ENCODE measurements around the gene IGFBP6. TPM values are rescaled to one million over a fixed set of nuclear protein-coding genes. Genes with fewer than 3 reads are reported as not detected.

IGFBP6 gene
- total and polyA plus RNA-seq, 3 experiments from 2014 or later: 1.5 to 8.9 (median 1.6) TPM

DNA sequence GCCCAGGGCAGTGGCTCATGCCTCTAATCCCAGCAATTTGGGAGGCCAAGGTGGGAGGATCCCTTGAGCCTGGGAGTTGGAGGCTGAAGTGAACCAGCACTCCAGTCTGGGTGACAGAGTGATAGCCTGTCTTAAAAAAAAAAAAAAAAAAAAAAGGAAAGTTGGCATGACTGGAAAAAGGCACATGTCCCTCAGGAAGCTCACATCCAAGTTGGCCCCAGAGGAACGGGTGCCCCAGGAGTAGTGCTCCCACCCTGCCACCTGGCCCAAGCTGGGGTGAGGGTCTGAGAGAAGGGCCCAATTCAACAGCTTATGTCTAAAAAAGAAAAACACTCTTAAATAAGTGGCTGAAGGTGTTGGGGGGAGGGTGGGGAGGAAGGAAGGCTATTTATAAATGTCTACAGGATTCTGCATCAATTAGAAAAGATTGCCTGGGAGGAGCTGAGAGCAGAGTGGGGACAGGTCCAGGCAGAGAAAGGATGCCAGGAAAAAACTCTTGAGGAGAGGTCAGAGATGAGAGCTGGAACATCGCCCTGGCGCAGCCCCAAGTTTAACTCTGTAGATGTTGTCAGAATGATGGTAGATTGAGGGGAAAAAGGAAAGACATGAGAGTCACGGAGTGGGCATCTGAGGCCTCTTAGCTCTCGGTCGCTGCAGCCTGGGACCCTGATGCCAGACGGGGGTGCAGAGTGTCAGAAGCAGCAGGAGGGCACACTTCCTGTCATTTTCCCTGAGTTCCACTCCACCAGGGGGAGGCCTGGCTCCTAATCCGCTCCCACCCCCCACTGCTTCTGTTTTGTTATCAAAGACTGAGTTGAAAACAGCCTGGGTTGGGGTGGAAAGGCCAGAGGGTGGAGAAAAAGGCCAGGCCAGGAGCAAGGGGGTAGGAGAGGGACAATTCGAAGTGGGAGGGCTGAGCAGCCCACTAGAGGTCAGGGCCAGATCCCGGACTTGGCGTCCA lies 25.6 kb upstream of the IGFBP6 start:
- Mint-ChIP-seq H3K9me3 (no peaks in the 10 kb centered on the region), H3K36me3 (peaks cover 6 to 97% (median 11%) of the 10 kb centered on the region in 3 donors), H3K4me1 (peaks cover 24 to 54% (median 46%) of the 10 kb centered on the region in 3 donors), H3K4me3 (no peak overlapping the region), H3K27me3 (no peaks in the 10 kb centered on the region), H3K27ac (peak overlapping the region in 4 of 8 donors; percentile 17 to 87 (median 29))
- peak in 1 of 5 donors; percentile 10 for DNase-seq
- no peak overlapping the region for H3K4me3 ChIP-seq (ENCODE audit: low read length)
- CTCF ChIA-PET: interaction anchor here (0.9 to 1.6 kb wide), 3 partner anchors 24 to 249 kb away, joined by 3 read pairs; no protein-coding TSS in a partner anchor
- H3K27ac ChIP-seq (ENCODE audit: low read depth, low read length): no peak overlapping the region
- no peaks in the 10 kb centered on the region for H3K4me1 ChIP-seq (ENCODE audit: insufficient read depth, low read length)
- no peaks in the 10 kb centered on the region for H3K27me3 ChIP-seq (ENCODE audit: insufficient read depth, low read length, poor library complexity, severe bottlenecking)
- POLR2A ChIA-PET: interaction anchor here (0.6 kb wide), 2 partner anchors 14 to 343 kb away, joined by 3 read pairs; no protein-coding TSS in a partner anchor
- H3K36me3 ChIP-seq (ENCODE audit: insufficient read depth, low read length): peaks cover 27% of the 10 kb centered on the region
- no peaks in the 10 kb centered on the region for H3K9me3 ChIP-seq (ENCODE audit: low read length)

DNA sequence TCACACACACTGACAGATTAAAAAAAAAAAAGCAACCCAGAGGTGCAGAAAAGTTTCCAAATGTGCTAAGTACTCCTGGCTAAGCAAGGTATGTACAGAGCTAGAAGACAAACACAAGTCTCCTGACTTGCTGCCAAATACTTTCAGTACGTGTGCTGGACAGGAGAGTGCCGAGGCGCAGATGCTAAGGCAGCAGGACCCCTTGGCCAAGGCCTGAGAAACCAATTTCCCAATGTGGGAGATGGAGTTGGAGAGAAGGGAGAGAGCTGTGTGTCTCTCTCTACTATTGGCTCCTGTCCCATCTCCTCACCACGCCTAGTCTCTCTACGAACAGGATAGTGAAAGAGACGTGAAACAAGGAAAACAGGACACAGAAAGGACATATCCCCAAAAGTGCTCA lies 23.6 kb upstream of the IGFBP6 start:
- peaks cover 40 to 71% (median 63%) of the 10 kb centered on the region in 3 donors for H3K4me1 Mint-ChIP-seq
- Histone ChIP-seq H3K4me1 (ENCODE audit: insufficient read depth, low read length) (peaks cover 17% of the 10 kb centered on the region), H3K4me3 (ENCODE audit: low read length) (no peak overlapping the region), H3K27me3 (ENCODE audit: insufficient read depth, low read length, poor library complexity, severe bottlenecking) (no peaks in the 10 kb centered on the region), H3K9me3 (ENCODE audit: low read length) (no peaks in the 10 kb centered on the region), H3K27ac (ENCODE audit: low read depth, low read length) (no peak overlapping the region), H3K36me3 (ENCODE audit: insufficient read depth, low read length) (peaks cover 27% of the 10 kb centered on the region)
- H3K27ac Mint-ChIP-seq: peak overlapping the region in 5 of 8 donors; percentile 1 to 81 (median 3)
- ChIA-PET CTCF (interaction anchor here (1.1 to 1.2 kb wide), 2 partner anchors 20 to 271 kb away, joined by 3 to 4 read pairs; no protein-coding TSS in a partner anchor), POLR2A (interaction anchor here (1.3 kb wide), 1 partner anchor 29 kb away, joined by 5 read pairs; the partner anchor contains the start of gene SOAT2)
- no peaks in the 10 kb centered on the region for H3K9me3 Mint-ChIP-seq
- H3K27me3 Mint-ChIP-seq: no peaks in the 10 kb centered on the region
- peak overlapping the region in 1 of 7 donors; percentile 67 for H3K4me3 Mint-ChIP-seq
- no peak for DNase-seq
- H3K36me3 Mint-ChIP-seq: peaks cover 6 to 89% (median 11%) of the 10 kb centered on the region in 3 donors

DNA sequence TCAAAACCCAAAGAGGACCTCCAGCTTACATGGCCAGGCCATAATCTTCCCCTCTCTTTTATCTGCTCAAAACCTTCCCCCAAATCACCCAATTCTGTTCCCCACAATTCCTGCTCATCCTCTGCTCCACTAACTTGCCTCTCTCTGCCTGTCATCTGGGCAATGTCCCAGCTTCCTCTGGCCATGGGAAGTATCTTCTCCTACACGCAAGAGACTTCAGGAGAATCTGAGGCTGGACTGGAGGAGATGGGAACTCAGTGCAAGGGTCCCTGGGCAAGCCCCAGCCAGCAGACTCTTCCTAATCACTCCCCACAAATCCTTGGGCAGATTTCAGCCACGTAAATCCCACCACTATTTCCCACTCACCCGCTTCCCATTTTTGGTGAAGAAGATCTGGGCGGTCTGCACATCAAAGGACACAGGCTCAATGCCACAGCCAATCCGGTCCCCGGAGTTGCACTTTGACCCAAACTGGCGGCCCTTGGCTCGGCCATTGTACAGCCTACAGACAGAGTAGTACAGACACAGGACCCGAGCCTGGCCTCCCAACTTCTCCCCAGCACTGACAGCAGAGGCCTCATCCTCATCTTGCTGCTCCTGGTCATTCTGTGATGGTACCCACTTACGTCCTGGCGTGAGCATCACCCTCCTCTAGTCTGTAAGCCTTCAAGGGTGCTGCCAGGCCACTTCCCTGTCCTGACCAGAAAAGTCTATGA lies 23.0 kb upstream of the IGFBP6 start:
- Mint-ChIP-seq H3K4me3 (peak overlapping the region in 1 of 7 donors; percentile 67), H3K36me3 (peaks cover 6 to 87% (median 11%) of the 10 kb centered on the region in 3 donors), H3K9me3 (no peaks in the 10 kb centered on the region), H3K27ac (peak overlapping the region in 5 of 8 donors; percentile 1 to 83 (median 3)), H3K27me3 (no peaks in the 10 kb centered on the region), H3K4me1 (peaks cover 43 to 75% (median 63%) of the 10 kb centered on the region in 3 donors)
- ChIA-PET CTCF (interaction anchor here (1.2 to 2.9 kb wide), 3 partner anchors 8 to 271 kb away, joined by 4 to 9 read pairs (median 8); no protein-coding TSS in a partner anchor), POLR2A (interaction anchor here (1.3 kb wide), 1 partner anchor 29 kb away, joined by 5 read pairs; the partner anchor contains the start of gene SOAT2)
- no peak for DNase-seq
- Histone ChIP-seq H3K27ac (ENCODE audit: low read depth, low read length) (no peak overlapping the region), H3K9me3 (ENCODE audit: low read length) (no peaks in the 10 kb centered on the region), H3K36me3 (ENCODE audit: insufficient read depth, low read length) (peaks cover 27% of the 10 kb centered on the region), H3K27me3 (ENCODE audit: insufficient read depth, low read length, poor library complexity, severe bottlenecking) (no peaks in the 10 kb centered on the region), H3K4me3 (ENCODE audit: low read length) (no peak overlapping the region), H3K4me1 (ENCODE audit: insufficient read depth, low read length) (peaks cover 17% of the 10 kb centered on the region)

DNA sequence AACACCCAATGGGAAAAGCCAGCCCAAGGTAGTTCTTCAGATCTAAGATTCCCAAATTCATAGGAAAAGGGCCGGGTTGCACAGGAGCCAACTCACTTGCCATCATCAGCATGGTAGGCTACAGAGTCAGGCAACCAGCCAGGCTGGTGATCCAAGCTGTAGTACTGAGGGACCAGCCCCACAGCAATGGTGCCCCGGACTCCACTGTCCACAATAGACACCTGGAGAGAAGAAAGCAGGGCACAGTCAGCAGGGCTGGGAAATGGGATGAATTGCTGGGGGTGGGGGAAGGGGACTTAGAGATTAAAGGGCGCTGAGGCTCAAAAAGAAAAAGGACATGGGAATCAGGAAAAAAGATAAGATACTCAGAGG lies 22.5 kb upstream of the IGFBP6 start:
- DNase-seq: peak in 1 of 5 donors; percentile 40
- Mint-ChIP-seq H3K36me3 (peaks cover 6 to 84% (median 11%) of the 10 kb centered on the region in 3 donors), H3K27me3 (peaks cover 0 to 1% of the 10 kb centered on the region in 2 donors), H3K9me3 (no peaks in the 10 kb centered on the region), H3K27ac (no peak overlapping the region), H3K4me1 (peaks cover 48 to 80% (median 68%) of the 10 kb centered on the region in 3 donors), H3K4me3 (peak overlapping the region in 2 of 7 donors; percentile 51 to 67)
- Histone ChIP-seq H3K4me3 (ENCODE audit: low read length) (no peak overlapping the region), H3K27me3 (ENCODE audit: insufficient read depth, low read length, poor library complexity, severe bottlenecking) (no peaks in the 10 kb centered on the region), H3K36me3 (ENCODE audit: insufficient read depth, low read length) (peaks cover 27% of the 10 kb centered on the region), H3K27ac (ENCODE audit: low read depth, low read length) (no peak overlapping the region), H3K9me3 (ENCODE audit: low read length) (no peaks in the 10 kb centered on the region), H3K4me1 (ENCODE audit: insufficient read depth, low read length) (peaks cover 21% of the 10 kb centered on the region)
- ChIA-PET CTCF (interaction anchor here (1.5 to 2.9 kb wide), 2 partner anchors 9 to 24 kb away, joined by 8 to 9 read pairs; no protein-coding TSS in a partner anchor), POLR2A (no interaction called here)

DNA sequence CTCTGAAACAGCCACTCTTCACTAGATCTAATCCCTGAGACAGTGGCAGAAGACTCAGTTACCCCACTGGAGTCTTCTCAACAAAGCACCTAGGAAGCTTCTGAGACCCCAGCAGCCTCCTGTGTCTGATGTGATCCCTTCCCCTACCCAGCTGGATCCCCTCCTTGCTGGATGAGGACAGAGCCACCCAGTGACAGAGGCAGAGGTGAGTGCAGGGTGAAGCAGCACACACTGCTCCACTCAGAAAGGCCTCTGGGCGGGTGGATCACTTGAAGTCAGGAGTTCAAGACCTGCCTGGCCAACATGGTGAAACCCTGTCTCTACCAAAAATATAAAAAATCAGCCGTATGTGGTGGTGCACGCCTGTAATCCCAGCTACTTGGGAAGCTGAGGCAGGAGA lies 21.0 kb upstream of the IGFBP6 start:
- Mint-ChIP-seq H3K27ac (peak overlapping the region in 2 of 8 donors; percentile 8 to 19), H3K4me3 (peak overlapping the region in 3 of 7 donors; percentile 8 to 94 (median 65)), H3K36me3 (peaks cover 6 to 70% (median 11%) of the 10 kb centered on the region in 3 donors), H3K27me3 (peaks cover 0 to 1% of the 10 kb centered on the region in 2 donors), H3K9me3 (no peaks in the 10 kb centered on the region), H3K4me1 (peaks cover 49 to 78% (median 68%) of the 10 kb centered on the region in 3 donors)
- Histone ChIP-seq H3K9me3 (ENCODE audit: low read length) (no peaks in the 10 kb centered on the region), H3K27ac (ENCODE audit: low read depth, low read length) (no peak overlapping the region), H3K4me1 (ENCODE audit: insufficient read depth, low read length) (peaks cover 21% of the 10 kb centered on the region), H3K27me3 (ENCODE audit: insufficient read depth, low read length, poor library complexity, severe bottlenecking) (no peaks in the 10 kb centered on the region), H3K36me3 (ENCODE audit: insufficient read depth, low read length) (peaks cover 27% of the 10 kb centered on the region), H3K4me3 (ENCODE audit: low read length) (no peak overlapping the region)
- ChIA-PET POLR2A (no interaction called here), CTCF (interaction anchor here (0.9 to 6.2 kb wide), 3 partner anchors 11 to 26 kb away, joined by 3 to 55 read pairs (median 9); partner anchors contain the start of gene SOAT2)
- DNase-seq: no peak

DNA sequence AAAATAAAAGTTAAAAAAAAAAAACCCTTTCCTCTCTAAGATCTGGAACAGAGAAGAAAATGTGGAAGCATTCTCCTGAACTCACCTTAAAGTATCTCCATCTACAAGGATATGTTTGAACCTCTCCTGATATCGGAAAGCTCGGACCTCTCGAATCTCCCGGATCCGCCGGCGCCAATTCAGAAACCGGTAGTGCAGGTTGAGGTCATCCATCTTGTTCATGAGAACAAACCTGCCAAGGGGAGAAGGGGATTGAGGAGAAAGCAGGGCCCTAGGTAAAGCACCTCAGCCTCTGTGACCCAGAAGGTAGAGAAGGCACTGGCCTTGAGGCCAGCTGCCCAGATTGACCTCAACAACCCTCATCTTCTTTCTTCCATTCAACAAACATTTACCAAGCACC lies 20.4 kb upstream of the IGFBP6 start:
- CTCF ChIA-PET: interaction anchor here (1.1 to 6.2 kb wide), 4 partner anchors 12 to 23 kb away, joined by 3 to 55 read pairs (median 6); partner anchors contain the start of gene IGFBP6

More for the DNA sequence above, 20.4 kb upstream of the IGFBP6 start:
- no peaks in the 10 kb centered on the region for H3K9me3 ChIP-seq (ENCODE audit: low read length)
- peaks cover 6 to 65% (median 9%) of the 10 kb centered on the region in 3 donors for H3K36me3 Mint-ChIP-seq
- H3K4me3 Mint-ChIP-seq: peak overlapping the region; percentile 85 to 95 (median 91)
- H3K4me3 ChIP-seq (ENCODE audit: low read length): no peak overlapping the region
- no peaks in the 10 kb centered on the region for H3K9me3 Mint-ChIP-seq
- H3K27me3 ChIP-seq (ENCODE audit: insufficient read depth, low read length, poor library complexity, severe bottlenecking): no peaks in the 10 kb centered on the region
- peaks cover 25% of the 10 kb centered on the region for H3K36me3 ChIP-seq (ENCODE audit: insufficient read depth, low read length)
- POLR2A ChIA-PET: interaction anchor here (0.5 kb wide), 1 partner anchor 35 kb away, joined by 3 read pairs; no protein-coding TSS in a partner anchor
- H3K27me3 Mint-ChIP-seq: peaks cover 0 to 1% of the 10 kb centered on the region in 2 donors
- peak in 1 of 5 donors; percentile 26 for DNase-seq
- no peak overlapping the region for H3K27ac ChIP-seq (ENCODE audit: low read depth, low read length)
- peaks cover 47 to 74% (median 65%) of the 10 kb centered on the region in 3 donors for H3K4me1 Mint-ChIP-seq
- H3K27ac Mint-ChIP-seq: peak overlapping the region in 6 of 8 donors; percentile 8 to 89 (median 40)
- peaks cover 21% of the 10 kb centered on the region for H3K4me1 ChIP-seq (ENCODE audit: insufficient read depth, low read length)
